Pons (tissue), 1 donor: ENCODE results near the gene RGS12.
"Not testable (repeated sequence)": the region's sequence is repeated elsewhere in the genome, so short reads cannot be mapped to it uniquely, and the experiment has no call there.

Experiments
- DNase-seq: peaks from one replicate; pipeline ENCODE4 v3.0.0-alpha.2; 2016; ENCODE audit warnings: low spot score

Gene RGS12

DNA sequence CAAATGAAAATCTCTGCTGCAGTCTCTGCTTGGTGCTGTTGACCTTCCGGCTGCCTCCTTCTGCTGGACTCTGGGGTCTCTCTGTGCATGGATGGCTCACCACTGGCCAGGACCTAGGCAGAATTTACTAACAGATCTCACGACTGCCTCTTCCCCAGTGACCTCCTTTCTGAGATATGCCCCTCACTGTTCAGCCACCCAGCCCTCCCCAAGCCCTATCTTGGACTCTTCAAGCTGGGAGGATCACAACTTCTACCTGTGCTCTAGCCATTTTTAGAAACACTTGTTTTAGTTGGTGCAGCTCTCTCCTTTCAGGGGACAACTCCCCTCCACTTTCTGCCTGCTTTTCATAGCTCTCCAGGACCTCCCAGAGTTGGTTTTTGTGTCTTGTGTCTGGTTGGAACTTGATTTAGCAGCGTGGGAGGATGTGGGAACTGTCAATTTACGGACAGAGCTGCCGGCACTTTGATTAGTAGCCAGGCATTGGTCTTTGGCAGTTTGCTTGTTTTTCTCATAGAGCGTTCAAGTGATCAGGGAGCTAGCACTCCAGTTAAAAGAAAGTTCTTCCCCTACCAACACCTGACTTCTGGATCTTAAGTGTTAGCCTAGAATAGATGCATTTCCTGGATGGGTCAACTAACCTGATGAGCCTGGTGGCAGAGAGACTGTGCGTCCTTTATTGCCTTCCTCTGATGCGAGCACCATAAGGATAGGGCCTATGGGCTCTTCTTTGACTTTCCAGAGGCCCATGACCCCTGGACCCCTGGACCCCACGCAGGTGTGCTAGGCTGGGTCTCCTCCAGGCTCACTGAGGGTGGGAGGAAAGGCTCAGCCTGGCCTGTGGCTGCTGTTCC, 6.5 kb downstream of the RGS12 start:
- no peak for DNase-seq

DNA sequence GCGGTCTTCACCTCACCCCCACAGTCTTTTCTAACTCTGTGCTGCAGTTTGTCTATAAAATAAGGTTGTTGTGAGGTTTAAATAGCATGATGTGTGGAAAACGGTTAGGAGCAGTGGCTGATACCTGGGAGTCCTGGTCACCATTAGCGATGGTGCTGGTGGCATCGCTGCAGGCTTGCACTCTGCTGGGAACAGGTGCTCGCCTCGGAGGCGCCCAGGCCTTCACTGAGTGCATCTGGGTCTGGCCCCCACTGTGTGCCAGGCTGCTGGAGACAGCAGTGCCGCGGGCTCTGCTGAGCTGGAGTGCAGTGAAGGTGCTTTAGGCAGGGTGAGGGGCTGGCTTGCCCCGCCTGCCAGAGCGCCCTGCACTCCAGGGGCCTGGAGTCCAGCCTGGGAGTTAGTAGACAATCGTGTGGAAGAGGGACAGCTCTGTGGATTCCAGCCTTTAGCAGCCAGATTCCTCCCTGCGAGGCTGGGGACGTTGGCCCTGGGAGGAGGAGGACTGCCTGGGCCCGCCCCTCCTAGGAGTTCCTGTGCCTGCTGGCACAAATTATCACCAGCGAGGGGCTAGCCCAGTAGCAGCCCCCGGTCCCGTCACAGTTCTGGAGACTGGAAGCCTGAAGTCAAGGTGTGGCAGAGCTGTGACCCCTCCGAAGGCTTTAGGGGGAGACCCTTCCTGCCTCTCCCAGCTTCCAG, 7.3 kb downstream of the RGS12 start:
- DNase-seq: no peak

DNA sequence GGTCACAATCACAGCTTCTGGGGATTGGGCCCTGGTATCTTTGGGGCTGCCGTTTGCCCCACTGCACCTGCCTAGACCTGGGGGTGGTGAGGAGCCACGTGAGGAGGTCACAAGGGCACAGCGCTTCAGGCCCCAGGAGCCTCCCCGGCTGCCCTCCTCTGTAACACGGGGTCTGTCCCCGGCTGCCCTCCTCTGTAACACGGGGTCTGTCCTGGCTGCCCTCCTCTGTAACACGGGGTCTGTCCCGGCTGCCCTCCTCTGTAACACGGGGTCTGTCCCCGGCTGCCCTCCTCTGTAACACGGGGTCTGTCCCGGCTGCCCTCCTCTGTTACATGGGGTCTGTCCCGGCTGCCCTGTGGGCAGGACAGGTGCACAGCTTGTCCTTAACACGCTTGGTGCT, 8.1 kb downstream of the RGS12 start:
- DNase-seq: not testable (repeated sequence)

DNA sequence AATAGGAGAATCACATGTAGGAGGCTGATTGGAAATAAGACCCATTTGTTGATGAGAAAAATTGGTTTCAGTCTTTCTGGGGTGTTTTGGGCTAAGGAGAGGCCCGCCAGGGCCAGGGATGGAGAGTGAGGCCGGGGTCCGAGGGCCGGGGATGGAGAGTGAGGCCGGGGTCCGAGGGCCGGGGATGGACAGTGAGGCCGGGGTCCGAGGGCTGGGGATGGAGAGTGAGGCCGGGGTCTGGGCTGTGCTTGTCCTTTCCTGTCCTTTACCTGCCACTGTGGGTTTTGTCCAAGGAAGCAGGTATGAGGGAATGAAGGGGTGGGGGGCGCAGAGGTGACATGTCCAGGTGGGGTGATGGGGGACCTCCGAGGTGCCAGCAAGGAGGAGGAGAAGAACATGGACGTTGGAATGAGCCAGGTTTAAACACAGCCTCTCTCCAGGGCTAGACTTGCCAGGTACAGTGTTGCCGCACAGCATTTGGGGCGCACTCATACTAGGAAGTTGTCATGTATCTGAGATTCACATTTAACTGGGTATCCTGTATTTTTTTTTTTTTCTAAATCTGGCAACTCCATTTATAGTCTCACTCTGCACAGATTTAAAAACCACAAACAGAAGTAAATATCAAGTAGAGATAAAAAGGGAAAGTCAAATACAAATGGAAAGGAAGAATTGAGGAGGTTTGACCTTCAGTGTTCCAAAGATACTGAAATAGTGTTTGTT, 8.8 kb downstream of the RGS12 start:
- DNase-seq: no peak

DNA sequence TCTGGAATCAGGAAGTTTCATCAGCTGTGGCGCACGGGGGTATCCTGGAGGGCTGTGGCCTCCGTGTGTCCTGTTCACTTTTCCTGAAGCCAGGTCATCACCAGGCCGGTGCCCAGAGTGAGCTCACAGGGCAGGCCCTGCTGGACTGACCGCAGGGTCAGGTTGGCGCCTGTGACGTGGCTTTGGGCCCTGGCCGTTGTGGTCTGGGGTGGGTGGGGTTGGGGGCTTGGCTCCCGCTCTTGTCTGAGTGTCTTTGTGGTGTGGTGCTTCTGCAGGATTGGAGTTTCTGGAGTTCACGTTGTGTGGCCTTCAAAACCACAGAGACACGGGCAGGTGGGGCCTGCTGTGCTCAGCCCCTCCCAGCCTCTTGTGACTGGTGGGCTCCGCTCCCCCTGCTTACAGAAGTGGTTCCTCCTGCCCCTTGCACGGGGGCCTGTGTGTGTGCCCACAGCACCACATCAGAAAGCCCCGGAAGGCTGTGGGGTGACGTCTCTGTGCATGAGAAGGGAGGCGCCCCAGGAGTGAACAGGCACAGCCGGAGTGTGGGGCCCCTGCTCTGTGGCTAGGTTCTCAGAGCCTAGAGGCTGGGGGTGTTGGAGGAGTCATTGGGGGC, 9.5 kb downstream of the RGS12 start:
- DNase-seq: no peak

DNA sequence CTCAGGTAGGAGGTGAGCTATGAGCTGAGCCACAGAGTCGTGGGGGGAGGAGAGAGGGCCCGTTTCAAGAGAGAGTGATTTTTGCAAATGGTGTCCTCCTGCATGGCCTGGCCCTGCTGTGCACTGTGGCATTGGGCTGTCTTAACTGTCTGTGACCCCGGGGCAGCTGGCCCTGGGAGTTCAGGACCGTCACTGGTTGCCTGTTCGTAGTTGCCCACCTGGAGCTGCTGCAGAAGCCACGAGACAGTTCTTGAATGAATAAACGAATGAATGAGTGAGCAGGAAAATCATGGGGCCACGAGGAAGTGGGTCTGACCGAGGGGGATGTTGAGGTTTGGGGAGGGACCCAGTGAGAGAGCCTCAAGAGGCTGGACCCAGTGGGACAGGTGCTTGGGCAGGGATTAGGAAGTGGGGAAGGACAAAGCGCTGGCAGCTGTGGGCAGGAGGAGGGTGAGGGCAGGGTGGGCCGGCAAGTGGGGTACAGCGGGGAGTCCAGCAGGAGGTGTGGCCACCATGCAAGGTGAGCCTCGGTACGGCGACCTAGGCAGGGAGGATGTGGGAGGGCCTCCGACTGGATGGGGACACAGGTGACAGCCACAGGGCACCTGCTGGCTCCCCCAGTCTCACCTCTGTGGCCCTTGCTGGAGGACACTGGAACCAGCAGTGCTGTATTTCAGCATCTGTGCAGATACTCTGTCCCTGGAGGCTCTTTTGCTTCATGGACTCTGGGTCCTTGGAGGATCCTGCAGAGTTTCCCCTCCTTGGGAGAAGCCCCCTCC, 10.2 kb downstream of the RGS12 start:
- no peak for DNase-seq

DNA sequence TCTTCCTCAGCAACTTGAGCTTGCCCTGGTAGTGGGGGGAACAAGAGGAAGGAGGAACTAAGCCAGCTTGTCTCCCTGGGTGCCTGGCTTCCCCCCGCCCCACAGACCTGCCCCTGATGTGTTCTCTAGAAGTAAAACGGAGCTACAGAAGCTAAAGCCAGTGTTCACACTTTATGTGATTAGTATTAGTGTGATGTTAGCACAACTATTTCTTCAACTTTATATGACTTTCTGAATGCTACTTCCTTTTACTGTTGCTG, 10.7 kb downstream of the RGS12 start:
- no peak for DNase-seq

DNA sequence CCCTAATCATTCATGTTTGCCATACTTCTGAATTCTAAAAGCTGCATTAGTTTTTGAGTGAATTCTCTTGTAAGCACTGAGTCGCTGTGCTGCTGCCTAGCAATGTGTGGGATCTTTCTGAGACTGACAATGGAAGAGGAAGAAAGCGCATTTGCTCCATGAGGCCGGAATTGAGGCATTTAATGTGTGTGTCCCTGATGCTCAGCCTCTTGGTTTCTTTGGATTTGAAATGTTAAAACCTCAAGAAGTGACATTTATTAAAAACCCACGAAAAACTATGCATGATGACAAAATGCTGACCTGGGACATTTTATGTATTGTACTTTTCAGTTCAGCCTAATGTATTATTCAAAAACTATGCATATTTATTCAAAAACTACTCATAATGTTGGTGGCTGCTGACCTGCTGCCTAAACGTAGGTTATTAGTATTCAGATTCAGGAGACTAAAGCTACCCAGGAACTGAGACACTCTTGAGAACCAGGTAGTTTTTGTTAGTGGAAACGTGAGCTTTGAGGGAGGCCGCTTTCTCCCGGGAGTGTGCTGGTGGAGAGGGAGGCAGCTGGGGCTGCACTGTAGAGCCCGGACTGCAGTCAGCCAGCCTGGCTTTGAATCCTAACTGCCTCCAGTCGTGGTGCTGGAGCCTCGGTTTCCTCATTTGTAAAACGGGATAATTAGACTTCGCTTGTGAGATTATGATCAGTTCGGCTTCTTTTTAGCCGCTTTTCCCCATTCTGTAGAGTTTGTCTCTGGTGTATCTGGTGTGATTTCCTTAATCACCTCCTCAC, 11.3 kb downstream of the RGS12 start:
- DNase-seq: no peak

DNA sequence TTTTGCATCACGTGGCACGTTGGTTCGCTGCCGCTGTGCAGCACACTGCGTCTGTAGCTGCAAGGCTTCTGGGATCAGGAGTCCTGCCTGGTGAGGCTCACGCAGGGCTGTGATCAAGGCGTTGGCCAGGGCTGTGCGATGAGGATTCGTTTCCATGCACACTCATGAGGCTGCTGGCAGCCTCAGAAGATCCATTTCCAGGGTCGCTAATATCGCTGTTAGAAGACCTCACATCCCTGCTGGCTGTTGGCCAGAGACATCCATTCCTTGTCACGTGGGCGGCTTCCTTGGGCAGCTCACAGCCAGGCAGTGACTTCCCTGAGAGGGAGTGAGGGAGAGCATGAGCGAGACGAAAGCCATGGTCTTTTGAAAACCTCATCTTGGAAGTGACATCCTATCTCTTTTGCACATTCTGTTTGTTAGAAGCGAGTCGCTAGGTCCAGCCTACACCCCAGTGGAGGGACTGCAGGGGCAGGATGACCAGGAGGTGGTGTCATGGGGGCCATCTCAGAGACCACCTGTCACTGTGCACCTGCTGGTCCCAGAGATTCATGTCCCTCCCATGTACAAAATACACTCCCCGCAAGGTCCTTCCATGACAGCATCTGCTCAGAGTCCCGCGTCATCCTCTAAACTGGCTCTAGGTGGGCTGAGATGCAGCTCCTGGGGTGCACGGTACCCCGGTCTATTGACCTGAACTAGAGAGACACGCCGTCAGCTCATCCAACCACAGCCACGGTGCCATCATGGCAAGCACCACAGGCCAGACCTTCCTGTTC, 12.2 kb downstream of the RGS12 start:
- peak; percentile 57 for DNase-seq

DNA sequence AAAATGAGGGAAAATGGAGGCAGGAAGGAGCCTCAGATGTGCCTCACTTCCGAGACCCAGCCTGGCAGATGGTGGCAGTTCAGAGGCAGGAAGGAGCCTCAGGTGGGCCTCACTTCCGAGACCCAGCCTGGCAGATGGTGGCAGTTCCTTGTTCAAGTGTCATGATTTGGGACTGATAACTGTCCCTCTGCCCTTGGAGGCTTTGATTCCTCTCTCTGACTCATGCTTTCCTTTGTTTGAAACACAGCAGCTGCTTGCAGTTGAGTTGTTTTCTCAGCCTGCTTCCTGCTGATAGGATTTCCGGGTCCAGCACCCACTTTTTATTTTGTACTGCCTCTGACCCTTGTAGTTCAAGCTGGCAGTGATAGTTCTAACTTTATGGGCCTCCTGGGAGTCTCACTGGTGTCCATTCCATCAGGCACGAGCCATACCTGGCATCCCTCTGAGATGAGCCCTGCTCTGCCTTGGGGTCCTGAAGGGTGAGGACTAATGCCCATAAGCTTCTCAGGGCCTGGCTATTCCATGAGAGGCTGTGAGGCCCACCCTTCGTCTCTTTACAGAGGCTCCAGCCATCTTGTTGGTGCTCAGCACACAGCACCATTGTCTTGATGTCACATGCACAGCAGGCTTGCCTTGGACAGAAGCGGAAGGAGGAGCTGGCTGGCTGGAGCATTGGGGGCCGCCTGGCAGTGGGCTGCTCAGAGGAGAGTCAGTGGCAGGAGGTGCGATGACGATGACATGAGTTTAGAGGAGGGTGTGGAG, 13.0 kb downstream of the RGS12 start:
- peak; percentile 62 for DNase-seq

DNA sequence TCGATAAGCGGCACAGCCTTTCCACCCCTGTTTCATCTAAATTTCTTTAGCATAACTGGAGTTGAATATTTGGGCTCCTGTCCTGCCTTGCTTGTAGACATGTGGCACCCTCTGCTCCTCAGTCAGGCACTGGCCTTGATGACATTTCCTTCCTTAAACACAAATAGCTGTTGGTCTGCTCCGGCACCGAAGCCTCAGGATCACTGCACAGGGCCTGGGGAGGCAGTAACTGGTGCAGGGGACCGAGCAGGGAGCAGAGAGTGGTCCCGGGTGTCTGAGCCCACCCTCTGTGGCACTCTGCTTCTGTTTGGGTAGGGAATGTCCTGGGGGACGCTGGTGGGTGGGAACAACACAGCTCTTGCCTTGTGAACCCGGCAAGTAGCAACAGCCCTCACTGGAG, 13.6 kb downstream of the RGS12 start:
- DNase-seq: no peak

DNA sequence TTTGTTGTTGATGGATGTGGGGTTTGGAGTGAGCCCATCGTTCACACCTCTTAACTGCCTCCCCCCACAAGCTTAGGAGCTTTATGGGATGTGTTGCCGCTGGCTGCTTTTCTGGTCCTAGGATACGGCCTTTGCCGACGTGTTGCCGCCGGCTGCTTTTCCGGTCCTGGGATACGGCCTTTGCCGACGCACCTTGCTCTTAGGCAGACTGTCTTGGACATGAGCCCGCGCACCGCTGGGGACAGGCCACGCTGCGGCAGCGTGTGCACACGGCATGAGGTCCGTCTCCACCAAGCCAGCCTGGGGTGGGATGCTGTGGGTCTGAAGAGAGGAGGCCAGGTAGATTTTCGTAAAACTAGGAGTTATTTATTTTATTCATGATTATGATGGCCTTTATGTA, 14.2 kb downstream of the RGS12 start:
- no peak for DNase-seq

DNA sequence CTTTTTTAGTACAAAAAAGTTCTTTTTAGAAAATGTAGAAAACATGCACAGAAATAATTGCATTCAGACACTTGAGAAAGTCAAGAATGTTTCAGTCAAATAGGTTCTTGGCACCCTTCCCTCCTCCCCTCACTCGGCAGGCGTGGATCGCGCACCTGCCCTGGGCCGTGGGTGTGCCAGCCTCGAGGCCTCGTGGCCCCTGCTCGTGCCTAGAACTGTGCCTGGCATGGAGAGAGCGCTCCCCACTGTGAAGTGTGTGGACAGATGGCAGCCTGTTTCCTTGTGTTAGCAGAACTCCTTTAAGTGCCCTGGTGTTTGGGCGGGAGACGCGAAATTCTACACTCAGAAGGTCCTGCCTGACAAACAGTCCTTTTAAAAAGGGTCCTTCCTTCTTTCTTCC, 14.7 kb downstream of the RGS12 start:
- DNase-seq: no peak

DNA sequence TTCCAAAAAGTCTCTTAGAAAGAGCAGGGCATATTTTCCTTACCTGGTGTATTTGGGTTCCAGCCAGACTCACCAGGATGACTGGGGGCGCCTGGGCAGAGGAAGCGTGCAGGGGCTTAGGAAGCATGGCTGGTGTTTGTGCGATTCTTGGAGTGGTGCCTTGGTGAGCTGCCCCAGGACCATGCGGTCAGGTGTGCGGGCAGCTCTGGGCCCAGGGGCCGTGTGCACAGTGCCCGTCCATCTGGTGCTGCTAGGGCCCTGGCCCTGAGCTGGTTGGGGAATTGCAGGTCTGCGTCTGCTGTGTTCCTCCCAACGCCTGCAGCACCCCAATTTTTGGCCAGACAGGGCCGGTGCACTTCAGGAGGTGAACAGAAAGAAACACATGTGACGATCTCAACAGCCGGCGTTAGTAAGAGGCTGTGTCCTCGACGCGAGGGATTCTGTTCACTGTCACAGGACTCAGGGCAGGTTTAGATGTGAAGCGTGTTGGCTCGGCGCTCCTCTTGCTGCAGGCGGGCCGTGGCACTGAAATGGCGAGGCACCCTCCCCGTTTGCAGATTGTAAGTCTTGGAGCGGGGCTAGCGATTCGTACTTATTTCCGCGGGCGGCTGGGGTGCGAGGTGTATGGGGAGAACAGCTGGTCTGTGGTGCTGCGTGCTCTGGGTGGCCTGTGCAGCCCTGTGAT, 15.2 kb downstream of the RGS12 start:
- DNase-seq: no peak

DNA sequence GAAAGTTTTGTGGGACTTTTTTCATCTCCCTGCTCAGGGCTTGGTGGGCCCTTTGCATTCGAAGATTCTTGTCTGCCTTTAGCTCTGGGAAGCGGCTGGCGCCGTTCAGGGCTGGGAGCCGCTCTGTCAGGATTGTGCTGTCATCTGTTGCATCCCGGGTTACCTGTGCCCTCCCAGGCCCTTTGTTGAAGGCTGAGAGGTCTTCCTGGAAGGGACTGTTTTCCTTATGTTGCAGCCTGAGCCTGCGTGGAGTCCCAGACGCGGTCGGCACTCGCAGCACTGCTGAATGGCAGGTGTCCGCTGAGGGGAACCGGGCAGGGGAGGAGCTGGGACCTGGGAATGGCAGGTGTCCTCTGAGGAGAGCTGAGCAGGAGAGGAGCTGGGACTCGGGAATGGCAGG, 15.9 kb downstream of the RGS12 start:
- no peak for DNase-seq

DNA sequence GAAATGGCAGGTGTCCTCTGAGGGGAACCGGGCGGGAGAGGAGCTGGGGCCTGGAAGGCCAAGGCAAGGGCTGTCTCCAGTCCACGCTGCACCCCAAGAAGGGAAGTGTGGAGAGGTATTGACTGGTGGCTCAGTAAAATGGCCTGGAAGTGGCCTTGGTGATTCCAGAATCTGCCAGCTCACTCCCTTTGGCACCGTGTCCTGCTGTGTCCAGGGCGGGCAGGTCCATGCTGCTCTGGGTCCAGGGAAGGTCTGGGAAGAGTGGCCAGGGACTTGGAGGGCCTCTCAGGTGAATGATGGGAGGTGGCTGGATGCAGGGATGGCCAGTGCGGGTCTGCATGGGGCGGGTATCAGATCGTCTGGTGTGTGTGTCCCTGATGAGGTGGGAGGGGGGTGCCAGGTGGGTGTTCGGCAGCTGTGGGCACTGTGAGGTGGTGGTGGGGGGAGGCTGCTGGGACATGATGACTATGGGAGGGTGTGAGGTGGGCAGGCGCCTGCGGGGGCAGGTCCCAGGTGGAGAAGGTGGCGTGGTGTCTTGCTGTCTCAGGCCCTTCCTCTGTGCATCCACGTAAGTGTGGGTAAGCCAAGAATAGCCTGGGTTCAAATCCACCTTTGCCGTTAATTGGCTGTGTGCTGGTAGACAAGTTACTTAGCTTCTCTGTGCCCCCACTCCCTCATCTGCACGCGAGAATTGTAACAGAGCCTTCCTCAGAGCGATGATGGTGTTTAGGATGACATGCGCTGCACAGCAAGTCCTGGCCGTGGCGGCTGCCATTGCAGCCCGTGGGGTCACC, 17.7 kb downstream of the RGS12 start:
- no peak for DNase-seq

DNA sequence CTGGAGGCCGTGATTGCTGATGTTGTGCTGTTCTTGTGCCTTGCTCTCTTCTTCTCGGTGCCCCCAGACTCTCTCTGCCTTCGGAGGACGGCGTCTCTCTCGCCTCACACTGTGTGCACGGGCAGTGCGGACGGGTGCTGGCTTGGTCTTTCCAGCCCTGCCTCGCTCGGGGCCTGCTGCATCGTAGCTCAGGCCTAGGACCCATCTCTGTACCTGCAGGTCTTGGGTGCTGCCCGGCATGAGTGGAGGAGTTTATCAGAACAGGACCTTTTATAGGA, 18.2 kb downstream of the RGS12 start:
- DNase-seq: no peak

DNA sequence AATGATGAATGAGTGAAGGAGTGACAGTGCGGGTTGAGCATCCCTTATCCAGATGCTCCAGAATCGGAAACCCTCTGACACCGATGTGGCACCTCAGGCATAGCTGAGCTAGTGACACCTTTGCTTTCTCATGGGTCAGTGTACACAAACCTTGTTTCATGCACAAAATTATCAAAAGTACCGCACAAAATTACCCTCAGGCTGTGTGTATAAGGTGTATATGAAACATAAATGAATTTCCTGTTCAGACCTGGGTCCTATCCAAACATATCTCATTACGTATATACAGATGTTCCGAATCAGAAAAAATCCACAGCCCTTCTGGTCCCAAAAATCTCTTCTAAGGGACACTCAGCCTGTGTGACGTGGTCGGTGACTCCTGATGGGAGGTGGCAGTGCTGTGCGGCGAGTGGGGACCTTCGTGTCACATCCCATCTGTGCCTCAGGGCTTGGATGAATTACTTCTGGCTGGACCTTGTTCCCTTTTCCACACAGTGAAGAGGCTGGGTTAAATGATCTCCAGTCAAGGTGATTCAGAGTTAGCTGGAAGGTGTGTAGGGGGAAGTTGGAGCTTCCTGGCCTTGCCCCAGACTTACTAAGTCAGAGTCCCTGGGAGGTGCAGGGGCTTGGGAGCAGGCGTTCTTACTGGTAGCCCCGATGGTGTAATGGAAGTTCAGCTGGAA, 18.8 kb downstream of the RGS12 start:
- DNase-seq: no peak
